PC-9 (cell line): ENCODE data around the gene GHR. TPM values are rescaled to one million over a fixed set of nuclear protein-coding genes. Genes with fewer than 3 reads are reported as not detected.

Experiments used
- BruUV-seq: library from RNA; stranded (reverse); fragments of 400-500 nt; replicated peaks from 2 replicates; lab custom pipeline; 2021; lab: Mats Ljungman, UMichigan
- CTCF ChIA-PET: fragments of 300-600 bp; sonication (Branson Sonifier 250); formaldehyde crosslinking; loops from one replicate; lab custom pipeline; 2022; ENCODE audit warnings: antibody characterized with exemption; lab: Charles Lee
- POLR2A ChIA-PET: fragments of 300-600 bp; sonication (Branson Sonifier 250); formaldehyde crosslinking; loops from one replicate; lab custom pipeline; 2022; ENCODE audit warnings: antibody characterized with exemption; ENCODE audit not compliant: unreplicated experiment; lab: Charles Lee
- DNase-seq, 2 experiments: peaks; one replicate each; pipeline versions ENCODE4 v3.0.0 to v3.0.0-alpha.2; 2015 to 2022; ENCODE audit warnings: mixed read lengths in 1 of 2
- H2AFZ ChIP-seq: fragments of 200-600 bp; sonication (generic); 2 replicates; pipeline ENCODE4 v1.8.1; 2017; ENCODE audit warnings: antibody characterized with exemption
- H3F3A ChIP-seq: fragments of 200-600 bp; sonication (generic); 2 replicates; pipeline ENCODE4 v1.8.1; 2017; ENCODE audit warnings: antibody characterized with exemption, mild to moderate bottlenecking, low read depth; ENCODE audit not compliant: insufficient read depth
- H3K27ac ChIP-seq: fragments of 200-600 bp; sonication (generic); 2 replicates; pipeline ENCODE4 v1.6.1; 2016; ENCODE audit warnings: mixed run types
- H3K27me3 ChIP-seq: fragments of 200-600 bp; sonication (generic); 2 replicates; pipeline ENCODE4 v1.6.1; 2016; ENCODE audit warnings: low read depth, mixed run types; ENCODE audit not compliant: insufficient read depth
- H3K36me3 ChIP-seq: fragments of 200-600 bp; sonication (generic); 2 replicates; pipeline ENCODE4 v1.6.1; 2016; ENCODE audit warnings: low read depth, mixed run types
- H3K4me1 ChIP-seq: fragments of 200-600 bp; sonication (generic); replicated peaks from 2 replicates; pipeline ENCODE4 v1.6.1; 2016; ENCODE audit warnings: mixed run types; ENCODE audit not compliant: insufficient read depth
- H3K4me2 ChIP-seq: fragments of 200-600 bp; sonication (generic); 2 replicates; pipeline ENCODE4 v1.6.1; 2017; ENCODE audit warnings: mixed run types
- H3K4me3 ChIP-seq: fragments of 200-600 bp; sonication (generic); 2 replicates; pipeline ENCODE4 v1.6.1; 2016; ENCODE audit warnings: mixed run types
- H3K79me2 ChIP-seq: fragments of 200-600 bp; sonication (generic); 2 replicates; pipeline ENCODE4 v1.6.1; 2017; ENCODE audit warnings: low read depth, mixed run types
- H3K9me2 ChIP-seq: fragments of 200-600 bp; sonication (generic); 2 replicates; pipeline ENCODE4 v1.8.1; 2017; ENCODE audit warnings: mild to moderate bottlenecking; ENCODE audit not compliant: insufficient read depth
- H3K9me3 ChIP-seq: fragments of 200-600 bp; sonication (generic); 2 replicates; pipeline ENCODE4 v1.8.1; 2016; ENCODE audit warnings: low read depth; ENCODE audit not compliant: insufficient read depth
- H4K20me1 ChIP-seq: fragments of 200-600 bp; sonication (generic); 2 replicates; pipeline ENCODE4 v1.8.1; 2017; ENCODE audit not compliant: insufficient read depth
- CTCF ChIP-seq: fragments of 200-600 bp; sonication (generic); conservative IDR thresholded peaks from 2 replicates; pipeline ENCODE4 v1.6.1; 2017; ENCODE audit warnings: mixed run types, antibody characterized with exemption, mild to moderate bottlenecking, moderate library complexity
- EZH2 ChIP-seq: fragments of 200-600 bp; sonication (generic); IDR thresholded peaks from 2 replicates; pipeline ENCODE4 v1.8.0; 2017; ENCODE audit warnings: antibody characterized with exemption, low read depth
- intact Hi-C: fragments of 100-400 bp; cut with micrococcal nuclease; formaldehyde crosslinking; loops from one replicate; pipeline ENCODE4 v1.10.0; 2022; ENCODE audit not compliant: unreplicated experiment
- total RNA-seq: library from RNA; stranded (reverse); gene quantifications from 2 replicates; pipeline ENCODE4 v1.2.3, GENCODE V29; 2021

The GHR gene
- total RNA-seq, 1 experiment from 2014 or later: not detected

GRCh38 chr5:42579320-42579719, 156.1 kb downstream of the GHR start:
- Histone ChIP-seq H3K27ac (no peak overlapping the region), H3K27me3 (peaks cover 31% of the 10 kb centered on the region; the same call in 1 of the 2 replicates), H2AFZ (no peak overlapping the region), H4K20me1 (no peaks in the 10 kb centered on the region), H3F3A (no peaks in the 10 kb centered on the region), H3K9me3 (no peaks in the 10 kb centered on the region), H3K79me2 (no peaks in the 10 kb centered on the region), H3K4me2 (no peak overlapping the region), H3K4me1 (no peaks in the 10 kb centered on the region), H3K36me3 (no peaks in the 10 kb centered on the region), H3K9me2 (no peaks in the 10 kb centered on the region), H3K4me3 (no peak overlapping the region)
- CTCF ChIA-PET: no interaction called here
- no TSS peak for BruUV-seq
- intact Hi-C loops: no loop called here
- no peak for DNase-seq
- TF ChIP-seq CTCF: no peak
- TF ChIP-seq EZH2: no peak
- POLR2A ChIA-PET: no interaction called here

- no TSS peak for BruUV-seq
Measured at GRCh38 chr5:42581845-42582244, 158.6 kb downstream of the GHR start.

GRCh38 chr5:42582723-42583122, 159.5 kb downstream of the GHR start:
- H2AFZ ChIP-seq: no peak overlapping the region
- ChIA-PET CTCF (interaction anchor here (1.2 kb wide), 1 partner anchor 304 kb away, joined by 3 read pairs; no protein-coding TSS in a partner anchor), POLR2A (no interaction called here)
- H3K4me3 ChIP-seq: no peak overlapping the region
- no peaks in the 10 kb centered on the region for H3F3A ChIP-seq
- H3K79me2 ChIP-seq: no peaks in the 10 kb centered on the region
- no peaks in the 10 kb centered on the region for H3K9me3 ChIP-seq
- intact Hi-C loops: loop anchor here (1.0 to 5.0 kb wide), 4 partner anchors 160 to 726 kb away; partner anchors contain the start of gene GHR
- H3K36me3 ChIP-seq: no peaks in the 10 kb centered on the region
- H3K27ac ChIP-seq: no peak overlapping the region
- H3K4me1 ChIP-seq: no peaks in the 10 kb centered on the region
- no peaks in the 10 kb centered on the region for H4K20me1 ChIP-seq
- TF ChIP-seq EZH2: no peak
- TF ChIP-seq CTCF: no peak
- H3K27me3 ChIP-seq: peaks cover 27% of the 10 kb centered on the region; the same call in 1 of the 2 replicates
- no TSS peak for BruUV-seq
- H3K4me2 ChIP-seq: no peak overlapping the region
- no peaks in the 10 kb centered on the region for H3K9me2 ChIP-seq
- no peak for DNase-seq

More at GRCh38 chr5:42581845-42582244, 158.6 kb downstream of the GHR start:
- H3K4me1 ChIP-seq: no peaks in the 10 kb centered on the region
- ChIA-PET CTCF (no interaction called here), POLR2A (no interaction called here)
- H3K27ac ChIP-seq: no peak overlapping the region
- H3K27me3 ChIP-seq: peaks cover 27% of the 10 kb centered on the region; the same call in 1 of the 2 replicates
- intact Hi-C loops: loop anchor here (2.0 to 5.0 kb wide), 2 partner anchors 160 to 307 kb away; partner anchors contain the start of gene GHR
- no peaks in the 10 kb centered on the region for H3K79me2 ChIP-seq
- no peak overlapping the region for H2AFZ ChIP-seq
- H3F3A ChIP-seq: no peaks in the 10 kb centered on the region
- H3K4me2 ChIP-seq: no peak overlapping the region
- no peaks in the 10 kb centered on the region for H3K9me3 ChIP-seq
- H4K20me1 ChIP-seq: no peaks in the 10 kb centered on the region
- no peaks in the 10 kb centered on the region for H3K36me3 ChIP-seq
- H3K9me2 ChIP-seq: no peaks in the 10 kb centered on the region
- TF ChIP-seq CTCF (no peak), EZH2 (no peak)
- DNase-seq: no peak
- H3K4me3 ChIP-seq: no peak overlapping the region
